ENCODE data around the gene ELN. TPM values are rescaled to one million over a fixed set of nuclear protein-coding genes. Genes with fewer than 3 reads are reported as not detected.

ELN gene
- not detected in 2 replicates for polyA plus RNA-seq

DNA sequence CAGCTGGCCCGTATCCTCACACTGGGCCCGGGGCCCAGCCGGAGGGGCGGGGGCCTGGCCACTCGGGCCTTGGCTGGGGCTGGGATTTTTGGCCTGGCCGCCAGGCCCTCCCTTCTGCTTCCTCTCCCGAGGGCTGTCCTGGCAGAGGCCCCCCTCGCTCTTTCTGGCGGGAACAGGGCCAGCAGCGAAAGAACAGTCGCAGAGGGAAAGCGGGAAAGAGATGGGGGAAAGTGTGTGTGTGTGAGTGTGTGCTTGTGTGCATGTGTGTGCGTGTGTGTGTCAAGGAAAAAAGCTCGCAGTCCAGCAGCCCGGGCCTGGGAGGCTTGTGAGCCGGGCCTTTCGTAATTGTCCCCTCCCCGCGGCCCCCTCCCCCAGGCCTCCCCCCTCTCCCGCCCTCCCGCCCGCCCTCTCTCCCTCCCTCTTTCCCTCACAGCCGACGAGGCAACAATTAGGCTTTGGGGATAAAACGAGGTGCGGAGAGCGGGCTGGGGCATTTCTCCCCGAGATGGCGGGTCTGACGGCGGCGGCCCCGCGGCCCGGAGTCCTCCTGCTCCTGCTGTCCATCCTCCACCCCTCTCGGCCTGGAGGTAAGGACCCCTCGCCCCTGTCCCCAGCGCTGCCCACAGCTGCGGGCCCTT is at the start of gene ELN:
Gene ELN (plus strand): TSS at position 491 of the 638 bp plus-strand sequence. CDS start 15 bp downstream, at position 506.

DNA sequence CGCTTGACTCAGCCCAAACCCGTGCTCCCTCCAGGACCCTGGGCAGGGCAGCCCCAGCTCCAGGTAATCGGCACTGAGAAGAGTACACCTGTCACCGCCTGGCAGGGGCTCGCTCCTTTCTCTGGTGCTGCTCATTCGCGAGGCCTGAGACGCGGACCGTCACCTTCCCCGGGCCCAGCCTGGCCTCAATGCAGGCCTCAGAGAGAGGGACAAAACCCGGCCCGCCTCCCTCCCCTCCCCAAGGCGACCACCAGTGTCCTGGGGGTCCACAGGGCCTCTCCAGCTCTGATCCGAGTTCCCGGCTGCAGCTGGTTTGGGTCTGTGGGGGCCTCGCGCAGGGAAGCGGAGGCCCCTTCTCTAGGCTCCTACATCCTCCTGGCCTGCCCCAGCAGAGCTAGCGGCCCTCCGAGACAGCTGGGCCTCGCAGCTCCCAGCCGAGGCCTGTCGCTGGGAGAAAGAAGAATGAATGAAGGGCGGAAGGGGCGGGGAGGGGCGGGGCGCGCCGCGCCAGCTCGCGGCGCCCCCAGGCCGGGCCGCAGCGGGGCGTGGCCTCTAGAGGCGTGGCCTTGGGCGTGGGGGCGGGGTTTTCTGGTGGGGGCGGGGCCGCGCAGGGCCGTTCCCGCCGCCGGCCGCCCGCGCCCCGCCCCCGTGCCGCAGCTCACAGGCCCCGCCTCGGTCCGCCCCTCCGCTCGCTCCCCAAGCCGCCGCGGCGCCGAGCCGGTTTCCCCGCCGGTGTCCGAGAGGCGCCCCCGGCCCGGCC is 55.3 kb downstream of the ELN start, which contains the start of gene LIMK1:
Gene LIMK1 (plus strand): TSS at position 688 of the 760 bp plus-strand sequence. CDS start 187 bp downstream, outside the sequence.

Other genes starting within 250 kb of the ELN start
- gene CLDN4, start 197.2 kb upstream of the ELN start, polyA plus RNA-seq, result not detected in 2 replicates
- 1.1 TPM in 1 of 2 replicates, not detected in the other for gene METTL27, start 185.7 kb upstream of the ELN start, polyA plus RNA-seq
- gene TMEM270, start 167.0 kb upstream of the ELN start, polyA plus RNA-seq, result not detected in 2 replicates
- 0.17 and 0.46 TPM in 2 replicates for gene LIMK1, start 55.6 kb downstream of the ELN start, polyA plus RNA-seq
- 44.2 and 51.3 TPM in 2 replicates for gene EIF4H, start 146.2 kb downstream of the ELN start, polyA plus RNA-seq
- gene LAT2, start 181.8 kb downstream of the ELN start, polyA plus RNA-seq, result not detected in 2 replicates
- gene RFC2, start 226.2 kb downstream of the ELN start, polyA plus RNA-seq, result 5.2 and 6.8 TPM in 2 replicates

Measured in Purkinje cell (primary cell).